ENCODE results near the gene LRRD1. TPM values are rescaled to one million over a fixed set of nuclear protein-coding genes. Genes with fewer than 3 reads are reported as not detected.
A peak's percentile ranks its signal among the peaks of the same experiment; 100 is the strongest.

Gene LRRD1
- total and polyA plus RNA-seq, 2 of the 13 experiments (the other 11 are each of a cell fraction or from before 2014, with no cell fraction given), result 0.03 TPM; not detected in 1

GRCh38 chr7:92134271-92135051, 44.5 kb downstream of the LRRD1 start, which contains the start of gene CYP51A1 (continued):
- TF ChIP-seq EP300 (IDR thresholded peaks at IDR 0.05; ENCODE audit: low read depth in 2 of 2, low read length in 2 of 2) (no peak; a peak in 1 of 4 replicates), EP300 (CRISPR knock-in tag; IDR thresholded peaks at IDR 0.05; ENCODE audit: borderline replicate concordance) (peak; percentile 70; the same call in 1 of the 2 replicates), ELF1 (CRISPR knock-in tag; IDR thresholded peaks at IDR 0.05) (peak; percentile 44), LBX2 (CRISPR knock-in tag; IDR thresholded peaks at IDR 0.05; ENCODE audit: borderline replicate concordance) (no peak), EEA1 (CRISPR knock-in tag; IDR thresholded peaks at IDR 0.05; ENCODE audit: borderline replicate concordance) (no peak; the same call in 1 of the 2 replicates), HNF4A (CRISPR knock-in tag; IDR thresholded peaks at IDR 0.05) (no peak; the same call in 1 of the 2 replicates), HOXA7 (CRISPR knock-in tag; IDR thresholded peaks at IDR 0.05) (no peak), BRF2 (CRISPR knock-in tag; IDR thresholded peaks at IDR 0.05) (peak; percentile 89), ZFP37 (CRISPR knock-in tag; IDR thresholded peaks at IDR 0.05; ENCODE audit: borderline replicate concordance) (peak; percentile 75; the same call in 1 of the 2 replicates), ZBTB38 (CRISPR knock-in tag; IDR thresholded peaks at IDR 0.05) (peak; percentile 11; the same call in 1 of the 2 replicates), HNRNPLL (IDR thresholded peaks at IDR 0.05; ENCODE audit: low read depth, low read length, poor library complexity, severe bottlenecking) (peak; percentile 79), ZNF326 (CRISPR knock-in tag; IDR thresholded peaks at IDR 0.05; ENCODE audit: borderline replicate concordance) (no peak), MLX (CRISPR knock-in tag; IDR thresholded peaks at IDR 0.05) (no peak), ZNF276 (CRISPR knock-in tag; IDR thresholded peaks at IDR 0.05; ENCODE audit: low read depth) (peak; percentile 84), ZNF687 (CRISPR knock-in tag; IDR thresholded peaks at IDR 0.05) (peak; percentile 90), ZBTB14 (CRISPR knock-in tag; IDR thresholded peaks at IDR 0.05) (peak; percentile 50; the same call in 1 of the 2 replicates)

All from HepG2 (cell line).